HG03175 (cell line): ENCODE results near the gene SNX18.

Experiments
- ATAC-seq: cut with Tn5 transposase; IDR thresholded peaks from one replicate; pipeline ENCODE4 v1.9.1; 2021; ENCODE audit warnings: mild to moderate bottlenecking, moderate library complexity; ENCODE audit not compliant: unreplicated experiment

The SNX18 gene

DNA sequence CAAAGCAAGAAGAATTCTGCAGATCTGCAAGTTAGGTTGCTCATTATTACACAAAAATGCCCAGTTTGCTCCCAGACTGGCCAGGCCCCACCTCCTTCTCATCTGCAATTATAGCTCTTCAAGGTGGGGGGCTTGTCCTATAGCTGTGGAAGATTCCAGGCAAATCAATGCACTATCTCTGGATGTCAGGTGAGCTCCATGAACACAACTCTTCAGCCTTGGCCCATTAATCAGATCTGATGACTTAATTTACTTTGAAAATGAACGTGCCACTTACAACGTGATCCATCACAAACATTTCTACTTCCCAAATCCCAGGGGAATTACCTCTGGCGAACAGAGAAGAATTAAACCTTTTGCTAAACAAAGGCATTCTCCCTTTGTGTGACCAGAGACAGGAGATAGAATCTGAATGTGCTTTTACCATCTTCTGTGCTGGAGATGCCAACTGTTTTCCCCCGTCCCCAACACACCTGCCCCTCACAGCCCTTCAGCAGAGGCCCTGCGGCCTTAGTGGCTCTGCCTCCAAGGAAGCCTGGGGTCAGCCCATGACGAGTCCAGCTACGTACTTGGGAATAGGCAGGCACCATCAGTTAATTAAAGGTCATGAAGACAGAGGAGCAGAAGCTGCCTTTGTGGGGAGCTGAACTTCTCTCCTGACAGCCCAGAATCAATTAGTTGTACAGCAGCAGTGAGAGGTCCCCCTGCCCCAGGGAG is 60.5 kb downstream of the SNX18 start:
- no peak for ATAC-seq

DNA sequence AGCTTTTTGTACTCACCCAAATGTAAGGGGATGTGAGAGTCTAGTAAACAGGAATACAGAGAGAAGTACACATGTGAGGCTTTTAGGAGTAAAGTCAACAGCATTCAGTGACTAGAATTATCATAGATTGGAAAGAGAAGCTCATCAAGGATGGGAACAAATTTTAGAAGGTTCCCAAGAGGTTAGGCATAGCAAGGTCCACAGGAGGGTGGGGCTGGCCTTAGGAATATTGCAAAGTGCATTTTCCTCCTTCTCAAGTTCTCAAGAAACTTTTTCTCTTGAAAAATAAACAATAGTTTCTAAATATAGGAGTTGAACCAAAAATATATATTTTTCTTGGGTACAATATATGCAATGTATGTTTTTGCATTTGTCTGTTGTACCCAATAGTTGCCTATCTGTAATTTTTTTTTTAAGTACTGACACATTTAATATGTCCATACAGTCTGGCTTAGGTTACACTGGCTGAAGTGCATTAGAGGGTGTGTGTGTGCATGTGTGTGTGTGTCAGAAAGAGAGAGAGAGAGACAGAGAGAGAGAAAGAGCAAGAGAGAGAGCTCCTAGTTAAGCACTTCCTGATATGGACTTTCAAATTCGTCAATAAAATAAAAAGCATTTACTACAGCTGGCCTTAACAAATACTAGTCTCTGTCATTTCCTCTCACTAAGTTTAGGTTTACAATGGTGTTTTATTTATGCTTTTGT is 62.2 kb downstream of the SNX18 start:
- no peak for ATAC-seq

GRCh38 chr5:54580997-54581811 is 63.6 kb downstream of the SNX18 start:
- ATAC-seq: no peak

GRCh38 chr5:54581831-54582548 is 64.4 kb downstream of the SNX18 start:
- ATAC-seq: no peak

- ATAC-seq: no peak
Measured at GRCh38 chr5:54586336-54586735, 68.8 kb downstream of the SNX18 start.

DNA sequence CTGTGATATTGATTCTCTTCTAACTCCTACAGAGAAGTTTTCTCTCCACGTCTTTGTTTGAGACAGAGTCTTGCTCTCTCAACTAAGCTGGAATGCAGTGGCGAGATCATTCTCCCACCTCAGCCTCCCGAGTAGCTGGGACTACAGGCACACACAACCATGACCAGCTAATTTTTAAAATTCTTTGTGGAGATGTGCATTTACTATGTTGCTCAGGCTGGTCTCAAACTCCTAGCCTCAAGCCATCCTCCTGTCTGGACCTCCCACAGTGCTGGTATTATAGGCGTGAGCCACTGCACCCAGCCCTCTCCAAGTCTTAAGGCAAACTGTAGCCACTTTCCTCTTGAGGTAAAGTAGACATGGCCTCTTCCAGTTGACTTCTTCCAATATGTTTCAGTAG is 72.2 kb downstream of the SNX18 start:
- no peak for ATAC-seq

DNA sequence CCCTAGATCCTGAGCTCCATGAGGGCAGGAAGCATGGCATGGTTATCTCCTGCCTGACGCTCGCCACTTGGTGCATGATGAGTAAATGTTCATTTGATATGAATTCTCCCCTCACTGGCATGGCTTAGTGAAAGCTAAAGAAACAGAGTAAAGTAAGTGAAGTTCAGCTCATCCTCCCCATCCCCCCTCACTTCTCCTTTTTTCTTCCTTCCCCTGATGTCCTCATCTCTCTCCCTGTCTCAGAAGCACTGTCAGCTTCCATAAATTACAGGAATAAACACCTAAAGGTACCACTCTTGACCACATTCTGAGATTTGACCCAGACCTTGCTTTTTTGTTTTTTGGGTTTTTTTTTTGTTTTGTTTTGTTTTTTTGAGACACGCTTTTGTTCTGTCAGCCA is 73.3 kb downstream of the SNX18 start:
- no peak for ATAC-seq

DNA sequence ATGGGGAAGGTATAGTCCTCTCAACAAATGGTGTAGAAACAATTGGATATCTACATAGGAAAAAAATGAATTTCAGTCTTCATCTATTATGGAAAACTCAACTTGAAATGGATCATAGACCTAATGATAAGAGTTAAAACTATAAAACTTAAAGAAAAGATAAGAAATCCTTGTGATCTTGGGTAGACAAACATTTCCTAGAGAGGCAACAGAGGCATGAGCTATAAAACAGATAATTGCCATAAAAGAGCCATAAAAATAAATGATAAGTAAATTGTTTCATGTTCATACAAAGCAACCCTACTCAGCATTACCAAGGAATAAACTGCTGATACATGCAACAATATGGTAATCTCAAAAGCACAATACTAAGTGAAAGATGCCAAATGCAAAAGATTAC is 76.2 kb downstream of the SNX18 start:
- no peak for ATAC-seq

DNA sequence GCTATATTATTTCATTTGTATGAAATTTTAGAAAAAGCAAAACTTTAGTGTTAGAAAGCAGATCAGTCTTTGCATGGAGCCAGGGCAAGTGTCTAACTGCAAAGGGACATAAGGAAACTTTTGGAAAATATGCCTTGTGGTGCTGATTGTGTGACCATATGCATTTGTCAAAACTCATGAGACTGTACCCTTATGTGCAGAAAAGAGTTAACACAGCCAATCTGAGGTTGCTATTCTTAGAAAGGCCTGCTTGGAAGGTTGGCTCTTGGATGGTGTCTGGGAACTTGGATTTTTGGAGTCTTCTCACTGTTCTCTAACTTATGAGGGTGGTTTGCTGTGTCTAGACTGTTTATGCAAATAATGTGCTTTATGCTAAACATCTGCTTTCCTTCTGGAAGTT is 76.6 kb downstream of the SNX18 start:
- ATAC-seq: no peak

DNA sequence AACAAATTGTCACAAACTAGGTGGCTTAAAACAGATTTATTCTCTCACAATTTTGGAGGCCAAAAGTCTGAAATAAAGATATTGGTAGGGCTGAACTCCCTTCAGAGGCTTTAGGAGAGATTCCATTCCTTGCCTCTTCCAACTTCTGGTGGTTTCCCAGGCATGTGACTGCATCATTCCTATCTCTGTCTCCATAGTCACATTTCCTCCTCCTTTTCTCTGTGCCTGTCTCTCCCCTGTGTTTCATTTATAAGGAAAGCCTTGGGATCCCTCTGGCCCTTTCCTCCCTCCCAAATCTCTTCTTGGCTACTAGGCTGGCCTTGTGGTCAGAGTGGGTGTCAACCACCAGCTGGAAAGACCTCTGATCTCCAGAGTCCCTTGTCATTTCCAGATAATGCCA is 78.2 kb downstream of the SNX18 start:
- no peak for ATAC-seq
